ENCODE measurements around the gene MTHFSD.

Gene MTHFSD

DNA sequence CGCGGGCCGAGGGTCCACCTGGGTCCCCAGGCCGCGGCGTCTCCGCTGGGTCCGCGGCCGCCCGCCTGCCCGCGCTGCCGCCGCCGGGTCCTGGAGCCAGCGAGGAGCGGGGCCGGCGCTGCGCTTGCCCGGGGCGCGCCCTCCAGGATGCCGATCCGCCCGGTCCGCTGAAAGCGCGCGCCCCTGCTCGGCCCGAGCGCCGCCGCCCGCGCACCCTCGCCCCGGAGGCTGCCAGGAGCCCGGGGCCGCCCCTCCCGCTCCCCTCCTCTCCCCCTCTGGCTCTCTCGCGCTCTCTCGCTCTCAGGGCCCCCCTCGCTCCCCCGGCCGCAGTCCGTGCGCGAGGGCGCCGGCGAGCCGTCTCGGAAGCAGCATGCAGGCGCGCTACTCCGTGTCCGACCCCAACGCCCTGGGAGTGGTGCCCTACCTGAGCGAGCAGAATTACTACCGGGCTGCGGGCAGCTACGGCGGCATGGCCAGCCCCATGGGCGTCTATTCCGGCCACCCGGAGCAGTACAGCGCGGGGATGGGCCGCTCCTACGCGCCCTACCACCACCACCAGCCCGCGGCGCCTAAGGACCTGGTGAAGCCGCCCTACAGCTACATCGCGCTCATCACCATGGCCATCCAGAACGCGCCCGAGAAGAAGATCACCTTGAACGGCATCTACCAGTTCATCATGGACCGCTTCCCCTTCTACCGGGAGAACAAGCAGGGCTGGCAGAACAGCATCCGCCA is 12.1 kb upstream of the MTHFSD start:
- H3F3A ChIP-seq (ENCODE audit: insufficient read depth, low read length) = no peaks in the 10 kb centered on the region
- peaks cover 75% of the 10 kb centered on the region for H3K27me3 ChIP-seq (replicated peaks; ENCODE audit: insufficient read depth, low read length)
- H3K9me3 ChIP-seq (replicated peaks; ENCODE audit: insufficient read depth, low read length) = no peaks in the 10 kb centered on the region
- no peaks in the 10 kb centered on the region for H3K79me2 ChIP-seq (ENCODE audit: low read length)
- H3K9me2 ChIP-seq (replicated peaks; ENCODE audit: insufficient read depth, low read length) = no peaks in the 10 kb centered on the region
- no peak overlapping the region for H3K9ac ChIP-seq (ENCODE audit: low read length)
- H3K4me3 ChIP-seq (ENCODE audit: low read length) = no peak overlapping the region
- no peaks in the 10 kb centered on the region for H3K4me1 ChIP-seq (ENCODE audit: low read length)
- no peak for DNase-seq
- H3K36me3 ChIP-seq (replicated peaks; ENCODE audit: insufficient read depth, low read length) = no peaks in the 10 kb centered on the region
- H2AFZ ChIP-seq (ENCODE audit: low read length) = no peak overlapping the region
- TF ChIP-seq EZH2 (optimal IDR thresholded peaks at IDR 0.05; ENCODE audit: low read depth, low read length) (no peak), EZH2phosphoT487 (IDR thresholded peaks at IDR 0.05; ENCODE audit: low read length) (no peak)
- TF ChIP-seq, protein P1, sequence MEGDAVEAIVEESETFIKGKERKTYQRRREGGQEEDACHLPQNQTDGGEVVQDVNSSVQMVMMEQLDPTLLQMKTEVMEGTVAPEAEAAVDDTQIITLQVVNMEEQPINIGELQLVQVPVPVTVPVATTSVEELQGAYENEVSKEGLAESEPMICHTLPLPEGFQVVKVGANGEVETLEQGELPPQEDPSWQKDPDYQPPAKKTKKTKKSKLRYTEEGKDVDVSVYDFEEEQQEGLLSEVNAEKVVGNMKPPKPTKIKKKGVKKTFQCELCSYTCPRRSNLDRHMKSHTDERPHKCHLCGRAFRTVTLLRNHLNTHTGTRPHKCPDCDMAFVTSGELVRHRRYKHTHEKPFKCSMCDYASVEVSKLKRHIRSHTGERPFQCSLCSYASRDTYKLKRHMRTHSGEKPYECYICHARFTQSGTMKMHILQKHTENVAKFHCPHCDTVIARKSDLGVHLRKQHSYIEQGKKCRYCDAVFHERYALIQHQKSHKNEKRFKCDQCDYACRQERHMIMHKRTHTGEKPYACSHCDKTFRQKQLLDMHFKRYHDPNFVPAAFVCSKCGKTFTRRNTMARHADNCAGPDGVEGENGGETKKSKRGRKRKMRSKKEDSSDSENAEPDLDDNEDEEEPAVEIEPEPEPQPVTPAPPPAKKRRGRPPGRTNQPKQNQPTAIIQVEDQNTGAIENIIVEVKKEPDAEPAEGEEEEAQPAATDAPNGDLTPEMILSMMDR (IDR thresholded peaks at IDR 0.05; ENCODE audit: low read length) = no peak
- no peaks in the 10 kb centered on the region for H4K20me1 ChIP-seq (ENCODE audit: insufficient read depth, low read length)
- H3K4me2 ChIP-seq (ENCODE audit: low read depth, low read length) = no peak overlapping the region
- no peak overlapping the region for H3K27ac ChIP-seq (ENCODE audit: low read length)

- no peaks in the 10 kb centered on the region for H3K79me2 ChIP-seq (ENCODE audit: low read length)
- H3K9me3 ChIP-seq (replicated peaks; ENCODE audit: insufficient read depth, low read length) = no peaks in the 10 kb centered on the region
- no peaks in the 10 kb centered on the region for H4K20me1 ChIP-seq (ENCODE audit: insufficient read depth, low read length)
- no peak for DNase-seq
- no peaks in the 10 kb centered on the region for H3K4me1 ChIP-seq (ENCODE audit: low read length)
- H3K27ac ChIP-seq (ENCODE audit: low read length) = no peak within 1 kb of the TSS
- TF ChIP-seq EZH2phosphoT487 (IDR thresholded peaks at IDR 0.05; ENCODE audit: low read length) (no peak), EZH2 (optimal IDR thresholded peaks at IDR 0.05; ENCODE audit: low read depth, low read length) (no peak)
- TF ChIP-seq, protein P1 (IDR thresholded peaks at IDR 0.05; ENCODE audit: low read length) = no peak
- peaks cover 75% of the 10 kb centered on the region for H3K27me3 ChIP-seq (replicated peaks; ENCODE audit: insufficient read depth, low read length)
- no peaks in the 10 kb centered on the region for H3K9me2 ChIP-seq (replicated peaks; ENCODE audit: insufficient read depth, low read length)
- no peak within 1 kb of the TSS for H2AFZ ChIP-seq (ENCODE audit: low read length)
- no peaks in the 10 kb centered on the region for H3F3A ChIP-seq (ENCODE audit: insufficient read depth, low read length)
- H3K9ac ChIP-seq (ENCODE audit: low read length) = no peak within 1 kb of the TSS
- no peak within 1 kb of the TSS for H3K4me3 ChIP-seq (ENCODE audit: low read length)
- H3K36me3 ChIP-seq (replicated peaks; ENCODE audit: insufficient read depth, low read length) = no peaks in the 10 kb centered on the region
- no peak within 1 kb of the TSS for H3K4me2 ChIP-seq (ENCODE audit: low read depth, low read length)
Observed at GRCh38 chr16:86566601-86566965, 11.5 kb upstream of the MTHFSD start, which contains the start of gene FOXC2. FOXC2 (plus strand) TSS chr16:86566829; CDS start chr16:86567336, 507 bp downstream.

DNA sequence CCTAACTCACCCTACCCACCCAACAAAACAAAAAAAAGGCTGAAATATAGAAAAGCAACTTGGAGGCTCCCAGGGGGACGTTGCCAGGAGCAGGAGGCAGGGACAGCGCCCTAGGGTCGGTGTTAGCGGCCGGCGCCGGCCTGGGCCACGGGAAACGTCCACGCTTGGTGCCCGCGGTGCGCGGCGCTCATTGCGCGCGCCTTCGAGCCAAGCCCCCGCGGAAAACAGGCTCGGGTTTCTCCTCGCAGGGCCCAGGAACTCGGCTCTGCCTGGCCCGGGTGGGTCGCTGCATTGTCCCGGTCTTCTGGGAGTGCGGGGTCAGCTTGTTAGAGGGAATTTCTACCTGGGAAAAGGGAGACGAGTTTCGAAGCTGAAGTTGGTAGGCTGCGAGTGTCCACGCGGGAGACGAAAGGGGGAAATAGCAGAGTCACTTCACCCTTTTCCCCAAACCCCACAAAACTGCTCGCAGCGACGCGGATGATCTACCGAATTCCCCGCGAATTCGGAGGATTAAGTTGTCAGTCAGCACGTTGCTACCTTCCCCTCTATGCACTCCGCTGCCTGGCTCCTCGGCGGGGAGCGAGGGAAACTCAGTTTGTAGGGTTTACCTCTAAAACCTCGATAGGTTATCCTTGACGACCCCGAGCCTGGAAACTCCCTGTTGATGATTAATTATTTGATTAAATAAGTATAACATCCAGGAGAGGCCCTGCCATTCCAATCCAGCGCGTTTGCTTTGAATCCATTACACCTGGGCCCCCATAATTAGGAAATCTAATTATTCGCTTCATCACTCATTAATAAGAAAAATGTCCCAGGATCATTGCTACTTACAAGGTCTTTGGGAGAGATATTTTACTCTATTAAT is 10.8 kb upstream of the MTHFSD start:
- Histone ChIP-seq H3K36me3 (replicated peaks; ENCODE audit: insufficient read depth, low read length) (no peaks in the 10 kb centered on the region), H3K27me3 (replicated peaks; ENCODE audit: insufficient read depth, low read length) (peaks cover 75% of the 10 kb centered on the region), H3K9ac (ENCODE audit: low read length) (no peak overlapping the region), H3K27ac (ENCODE audit: low read length) (no peak overlapping the region), H3K4me2 (ENCODE audit: low read depth, low read length) (no peak overlapping the region), H3K79me2 (ENCODE audit: low read length) (no peaks in the 10 kb centered on the region), H2AFZ (ENCODE audit: low read length) (no peak overlapping the region), H4K20me1 (ENCODE audit: insufficient read depth, low read length) (no peaks in the 10 kb centered on the region), H3K9me3 (replicated peaks; ENCODE audit: insufficient read depth, low read length) (no peaks in the 10 kb centered on the region), H3K4me3 (ENCODE audit: low read length) (no peak overlapping the region), H3K9me2 (replicated peaks; ENCODE audit: insufficient read depth, low read length) (no peaks in the 10 kb centered on the region), H3K4me1 (ENCODE audit: low read length) (no peaks in the 10 kb centered on the region), H3F3A (ENCODE audit: insufficient read depth, low read length) (no peaks in the 10 kb centered on the region)
- DNase-seq = no peak
- TF ChIP-seq EZH2phosphoT487 (IDR thresholded peaks at IDR 0.05; ENCODE audit: low read length) (no peak), EZH2 (optimal IDR thresholded peaks at IDR 0.05; ENCODE audit: low read depth, low read length) (no peak)
- TF ChIP-seq, protein P1 (IDR thresholded peaks at IDR 0.05; ENCODE audit: low read length) = no peak

All from MM.1S (cell line).